ENCODE results near the gene ACACB. TPM values are rescaled to one million over a fixed set of nuclear protein-coding genes. Genes with fewer than 3 reads are reported as not detected.

The ACACB gene
- total RNA-seq, 1 experiment from 2014 or later: 26.2 TPM

- BruUV-seq (replicated peaks): no TSS peak
- Mint-ChIP-seq H3K27ac (ENCODE audit: unreplicated experiment) (no peak overlapping the region), H3K27me3 (ENCODE audit: insufficient read depth, unreplicated experiment) (no peaks in the 10 kb centered on the region), H3K4me3 (ENCODE audit: unreplicated experiment) (no peak overlapping the region), H3K36me3 (ENCODE audit: insufficient read depth, unreplicated experiment) (no peaks in the 10 kb centered on the region), H3K4me1 (ENCODE audit: low read depth, unreplicated experiment) (no peaks in the 10 kb centered on the region), H3K9me3 (ENCODE audit: unreplicated experiment) (no peaks in the 10 kb centered on the region)
- no peaks in the 10 kb centered on the region for H3K27me3 ChIP-seq (replicated peaks; ENCODE audit: control insufficient read depth, insufficient read depth, low read length)
- no peaks in the 10 kb centered on the region for H3K9me3 ChIP-seq
- no peak overlapping the region for H3K4me3 ChIP-seq (ENCODE audit: low read depth, low read length)
- H3K36me3 ChIP-seq (ENCODE audit: control insufficient read depth, insufficient read depth, low read length): no peaks in the 10 kb centered on the region
- TF ChIP-seq, protein P1, sequence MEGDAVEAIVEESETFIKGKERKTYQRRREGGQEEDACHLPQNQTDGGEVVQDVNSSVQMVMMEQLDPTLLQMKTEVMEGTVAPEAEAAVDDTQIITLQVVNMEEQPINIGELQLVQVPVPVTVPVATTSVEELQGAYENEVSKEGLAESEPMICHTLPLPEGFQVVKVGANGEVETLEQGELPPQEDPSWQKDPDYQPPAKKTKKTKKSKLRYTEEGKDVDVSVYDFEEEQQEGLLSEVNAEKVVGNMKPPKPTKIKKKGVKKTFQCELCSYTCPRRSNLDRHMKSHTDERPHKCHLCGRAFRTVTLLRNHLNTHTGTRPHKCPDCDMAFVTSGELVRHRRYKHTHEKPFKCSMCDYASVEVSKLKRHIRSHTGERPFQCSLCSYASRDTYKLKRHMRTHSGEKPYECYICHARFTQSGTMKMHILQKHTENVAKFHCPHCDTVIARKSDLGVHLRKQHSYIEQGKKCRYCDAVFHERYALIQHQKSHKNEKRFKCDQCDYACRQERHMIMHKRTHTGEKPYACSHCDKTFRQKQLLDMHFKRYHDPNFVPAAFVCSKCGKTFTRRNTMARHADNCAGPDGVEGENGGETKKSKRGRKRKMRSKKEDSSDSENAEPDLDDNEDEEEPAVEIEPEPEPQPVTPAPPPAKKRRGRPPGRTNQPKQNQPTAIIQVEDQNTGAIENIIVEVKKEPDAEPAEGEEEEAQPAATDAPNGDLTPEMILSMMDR (IDR thresholded peaks at IDR 0.05; ENCODE audit: insufficient read depth in 1 of 2, low read depth in 1 of 2, low read length in 1 of 2, severe bottlenecking in 1 of 2, unreplicated experiment in 1 of 2): no peak
- ChIA-PET POLR2A (no interaction called here), CTCF (interaction anchor here (0.6 to 1.2 kb wide), 2 partner anchors 126 to 147 kb away, joined by 3 to 6 read pairs; no protein-coding TSS in a partner anchor)
- no peaks in the 10 kb centered on the region for H3K4me1 ChIP-seq
- DNase-seq: no peak
- intact Hi-C loops (cut with micrococcal nuclease; ENCODE audit: unreplicated experiment): loop anchor here (10.0 kb wide), 1 partner anchor 145 kb away; the partner anchor contains the start of gene ACACB
Measured at GRCh38 chr12:109259545-109259895, 143.1 kb downstream of the ACACB start.

GRCh38 chr12:109261087-109261486 is 144.7 kb downstream of the ACACB start:
- intact Hi-C loops (cut with micrococcal nuclease; ENCODE audit: unreplicated experiment): no loop called here
- Histone ChIP-seq H3K36me3 (ENCODE audit: control insufficient read depth, insufficient read depth, low read length) (peaks cover 2% of the 10 kb centered on the region; the same call in 1 of the 2 replicates), H3K4me1 (no peaks in the 10 kb centered on the region), H3K4me3 (ENCODE audit: low read depth, low read length) (no peak overlapping the region), H3K27me3 (replicated peaks; ENCODE audit: control insufficient read depth, insufficient read depth, low read length) (no peaks in the 10 kb centered on the region), H3K9me3 (no peaks in the 10 kb centered on the region)
- Mint-ChIP-seq H3K36me3 (ENCODE audit: insufficient read depth, unreplicated experiment) (no peaks in the 10 kb centered on the region), H3K4me3 (ENCODE audit: unreplicated experiment) (no peak overlapping the region), H3K9me3 (ENCODE audit: unreplicated experiment) (no peaks in the 10 kb centered on the region), H3K27ac (ENCODE audit: unreplicated experiment) (no peak overlapping the region), H3K4me1 (ENCODE audit: low read depth, unreplicated experiment) (no peaks in the 10 kb centered on the region), H3K27me3 (ENCODE audit: insufficient read depth, unreplicated experiment) (no peaks in the 10 kb centered on the region)
- TF ChIP-seq, protein P1 (IDR thresholded peaks at IDR 0.05; ENCODE audit: insufficient read depth in 1 of 2, low read depth in 1 of 2, low read length in 1 of 2, severe bottlenecking in 1 of 2, unreplicated experiment in 1 of 2): no peak
- BruUV-seq (replicated peaks): no TSS peak
- ChIA-PET POLR2A (no interaction called here), CTCF (interaction anchor here (0.6 kb wide), 1 partner anchor 308 kb away, joined by 3 read pairs; no protein-coding TSS in a partner anchor)
- no peak for DNase-seq

GRCh38 chr12:109261939-109262338 is 145.6 kb downstream of the ACACB start:
- Mint-ChIP-seq H3K9me3 (ENCODE audit: unreplicated experiment) (no peaks in the 10 kb centered on the region), H3K27me3 (ENCODE audit: insufficient read depth, unreplicated experiment) (no peaks in the 10 kb centered on the region), H3K4me3 (ENCODE audit: unreplicated experiment) (no peak overlapping the region), H3K4me1 (ENCODE audit: low read depth, unreplicated experiment) (no peaks in the 10 kb centered on the region), H3K36me3 (ENCODE audit: insufficient read depth, unreplicated experiment) (no peaks in the 10 kb centered on the region), H3K27ac (ENCODE audit: unreplicated experiment) (no peak overlapping the region)
- no peak for DNase-seq
- ChIA-PET POLR2A (no interaction called here), CTCF (interaction anchor here (1.2 kb wide), 3 partner anchors 123 to 132 kb away, joined by 3 to 4 read pairs (median 3); no protein-coding TSS in a partner anchor)
- Histone ChIP-seq H3K4me3 (ENCODE audit: low read depth, low read length) (no peak overlapping the region), H3K9me3 (no peaks in the 10 kb centered on the region), H3K27me3 (replicated peaks; ENCODE audit: control insufficient read depth, insufficient read depth, low read length) (no peaks in the 10 kb centered on the region), H3K4me1 (no peaks in the 10 kb centered on the region), H3K36me3 (ENCODE audit: control insufficient read depth, insufficient read depth, low read length) (peaks cover 2% of the 10 kb centered on the region; the same call in 1 of the 2 replicates)
- BruUV-seq (replicated peaks): no TSS peak
- TF ChIP-seq, protein P1 (IDR thresholded peaks at IDR 0.05; ENCODE audit: insufficient read depth in 1 of 2, low read depth in 1 of 2, low read length in 1 of 2, severe bottlenecking in 1 of 2, unreplicated experiment in 1 of 2): no peak
- intact Hi-C loops (cut with micrococcal nuclease; ENCODE audit: unreplicated experiment): no loop called here
